Astrocyte (in vitro differentiated cells and primary cell): ENCODE data around the gene CACNB2. TPM values are rescaled to one million over a fixed set of nuclear protein-coding genes. Genes with fewer than 3 reads are reported as not detected.

Experiments
- DNase-seq: peaks from one replicate; pipeline ENCODE4 v3.0.0-alpha.2; 2010; ENCODE audit warnings: low read depth
- FAIRE-seq: peaks from 2 replicates; lab custom pipeline; 2011; peaks lifted over from hg19 to GRCh38; lab: Jason Lieb, UNC
- H2AFZ ChIP-seq: 2 replicates; pipeline ENCODE4 v1.6.0; 2012; ENCODE audit warnings: low read depth, low read length, inconsistent platforms
- H3K27ac ChIP-seq: 2 replicates; pipeline ENCODE4 v1.5.1; 2011; ENCODE audit warnings: low read depth, low read length, inconsistent platforms
- H3K27me3 ChIP-seq: 2 replicates; pipeline ENCODE4 v1.6.0; 2011; ENCODE audit warnings: low read length, inconsistent platforms; ENCODE audit not compliant: insufficient read depth
- H3K36me3 ChIP-seq: 2 replicates; pipeline ENCODE4 v1.5.1; 2011; ENCODE audit warnings: low read length, inconsistent platforms; ENCODE audit not compliant: insufficient read depth
- H3K4me1 ChIP-seq: 2 replicates; pipeline ENCODE4 v1.5.1; 2011; ENCODE audit warnings: low read length, inconsistent platforms; ENCODE audit not compliant: insufficient read depth
- H3K4me2 ChIP-seq: 2 replicates; pipeline ENCODE4 v1.6.0; 2012; ENCODE audit warnings: low read length, inconsistent platforms
- H3K4me3 ChIP-seq: 2 replicates; pipeline ENCODE4 v1.5.1; 2011; ENCODE audit warnings: low read depth, mild to moderate bottlenecking, low read length, inconsistent platforms; ENCODE audit not compliant: insufficient read depth
- H3K79me2 ChIP-seq: 2 replicates; pipeline ENCODE4 v1.6.0; 2012; ENCODE audit warnings: mild to moderate bottlenecking, low read length, inconsistent platforms; ENCODE audit not compliant: insufficient read depth
- H3K9ac ChIP-seq: 2 replicates; pipeline ENCODE4 v1.6.0; 2012; ENCODE audit warnings: mild to moderate bottlenecking, low read length, inconsistent platforms
- H3K9me3 ChIP-seq: 2 replicates; pipeline ENCODE4 v1.5.1; 2012; ENCODE audit warnings: low read depth, mild to moderate bottlenecking, low read length, inconsistent platforms; ENCODE audit not compliant: insufficient read depth
- H4K20me1 ChIP-seq: 2 replicates; pipeline ENCODE4 v1.6.0; 2012; ENCODE audit warnings: low read length, inconsistent platforms; ENCODE audit not compliant: insufficient read depth
- H3K27ac Mint-ChIP-seq: one replicate; pipeline ENCODE4 v1.8.0; 2021; ENCODE audit warnings: mild to moderate bottlenecking, mixed read lengths; ENCODE audit not compliant: unreplicated experiment
- H3K27me3 Mint-ChIP-seq: one replicate; pipeline ENCODE4 v1.8.0; 2021; ENCODE audit warnings: low read depth, mixed read lengths; ENCODE audit not compliant: unreplicated experiment
- H3K36me3 Mint-ChIP-seq: one replicate; pipeline ENCODE4 v1.8.0; 2021; ENCODE audit warnings: low read depth, mixed read lengths; ENCODE audit not compliant: unreplicated experiment
- H3K4me1 Mint-ChIP-seq: one replicate; pipeline ENCODE4 v1.8.0; 2021; ENCODE audit warnings: low read depth, mixed read lengths; ENCODE audit not compliant: unreplicated experiment
- H3K4me3 Mint-ChIP-seq: one replicate; pipeline ENCODE4 v1.8.0; 2021; ENCODE audit warnings: mild to moderate bottlenecking, moderate library complexity, mixed read lengths; ENCODE audit not compliant: unreplicated experiment
- H3K9me3 Mint-ChIP-seq: one replicate; pipeline ENCODE4 v1.8.0; 2021; ENCODE audit warnings: mild to moderate bottlenecking, mixed read lengths; ENCODE audit not compliant: unreplicated experiment
- EZH2 ChIP-seq: IDR thresholded peaks from 2 replicates; pipeline ENCODE4 v1.6.1; 2012; ENCODE audit warnings: mild to moderate bottlenecking, low read length, inconsistent platforms; ENCODE audit not compliant: insufficient read depth
- total RNA-seq: library from RNA; stranded (reverse); gene quantifications from 2 replicates; pipeline ENCODE4 v1.2.1, GENCODE V29; 2021
- TF ChIP-seq, protein P1 (sequence below): IDR thresholded peaks from 2 replicates; pipeline ENCODE4 v1.5.1; 2011; ENCODE audit warnings: low read depth, mild to moderate bottlenecking, inconsistent platforms, low read length, moderate library complexity; ENCODE audit not compliant: insufficient read depth

The CACNB2 gene
- total RNA-seq, 1 donor from 2014 or later, result 0.66 TPM

DNA sequence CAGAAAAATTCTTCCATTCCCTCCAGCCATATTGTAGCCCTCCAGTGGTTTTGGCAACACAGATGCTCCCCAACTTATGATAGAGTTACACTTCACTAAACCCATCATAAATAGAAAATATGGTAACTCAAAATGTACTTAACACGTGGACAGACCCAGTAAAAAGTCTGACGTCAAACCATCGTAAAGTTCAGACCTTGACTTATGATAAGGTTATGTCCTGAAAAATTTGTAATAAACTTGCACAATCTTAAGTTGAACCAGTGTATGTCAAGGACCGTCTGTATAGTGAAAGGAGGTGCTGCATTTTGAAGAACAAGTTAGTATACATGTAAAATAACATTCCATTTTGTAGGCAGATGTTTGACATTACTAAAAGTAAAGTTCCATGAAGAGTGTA lies 368.4 kb downstream of the CACNB2 start:
- Mint-ChIP-seq H3K4me1 (no peaks in the 10 kb centered on the region), H3K36me3 (no peaks in the 10 kb centered on the region), H3K27me3 (no peaks in the 10 kb centered on the region), H3K27ac (no peak overlapping the region), H3K4me3 (no peak overlapping the region), H3K9me3 (no peaks in the 10 kb centered on the region)
- H3K4me3 ChIP-seq, result no peak overlapping the region
- H3K9ac ChIP-seq, result no peak overlapping the region
- no peaks in the 10 kb centered on the region for H3K79me2 ChIP-seq
- H4K20me1 ChIP-seq, result no peaks in the 10 kb centered on the region
- DNase-seq, result no peak
- no peak for TF ChIP-seq EZH2
- TF ChIP-seq, protein P1, sequence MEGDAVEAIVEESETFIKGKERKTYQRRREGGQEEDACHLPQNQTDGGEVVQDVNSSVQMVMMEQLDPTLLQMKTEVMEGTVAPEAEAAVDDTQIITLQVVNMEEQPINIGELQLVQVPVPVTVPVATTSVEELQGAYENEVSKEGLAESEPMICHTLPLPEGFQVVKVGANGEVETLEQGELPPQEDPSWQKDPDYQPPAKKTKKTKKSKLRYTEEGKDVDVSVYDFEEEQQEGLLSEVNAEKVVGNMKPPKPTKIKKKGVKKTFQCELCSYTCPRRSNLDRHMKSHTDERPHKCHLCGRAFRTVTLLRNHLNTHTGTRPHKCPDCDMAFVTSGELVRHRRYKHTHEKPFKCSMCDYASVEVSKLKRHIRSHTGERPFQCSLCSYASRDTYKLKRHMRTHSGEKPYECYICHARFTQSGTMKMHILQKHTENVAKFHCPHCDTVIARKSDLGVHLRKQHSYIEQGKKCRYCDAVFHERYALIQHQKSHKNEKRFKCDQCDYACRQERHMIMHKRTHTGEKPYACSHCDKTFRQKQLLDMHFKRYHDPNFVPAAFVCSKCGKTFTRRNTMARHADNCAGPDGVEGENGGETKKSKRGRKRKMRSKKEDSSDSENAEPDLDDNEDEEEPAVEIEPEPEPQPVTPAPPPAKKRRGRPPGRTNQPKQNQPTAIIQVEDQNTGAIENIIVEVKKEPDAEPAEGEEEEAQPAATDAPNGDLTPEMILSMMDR, result no peak
- no peak overlapping the region for H2AFZ ChIP-seq
- H3K27ac ChIP-seq, result no peak overlapping the region
- H3K4me2 ChIP-seq, result no peak overlapping the region
- no peaks in the 10 kb centered on the region for H3K36me3 ChIP-seq
- H3K4me1 ChIP-seq, result no peaks in the 10 kb centered on the region
- no peaks in the 10 kb centered on the region for H3K9me3 ChIP-seq
- no peaks in the 10 kb centered on the region for H3K27me3 ChIP-seq
- no peak for FAIRE-seq

DNA sequence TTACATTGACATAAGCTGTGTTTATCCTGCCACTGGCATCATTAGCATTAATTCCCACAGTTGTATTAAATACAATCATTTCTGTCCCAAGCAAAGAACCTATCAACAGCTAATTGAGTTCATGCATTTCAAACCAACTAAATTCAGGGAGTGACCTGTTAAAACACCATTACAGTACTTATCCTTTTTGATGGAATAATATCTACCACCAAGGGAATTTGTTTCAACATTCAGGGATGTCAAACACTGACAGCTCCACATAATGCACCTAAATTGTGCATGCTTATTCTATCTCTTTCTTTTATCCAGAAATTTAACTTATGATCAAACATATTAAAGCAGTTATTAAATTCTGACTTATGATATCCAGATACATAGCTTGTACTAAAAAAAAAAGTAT lies 374.3 kb downstream of the CACNB2 start:
- TF ChIP-seq, protein P1, result no peak
- TF ChIP-seq EZH2, result no peak
- no peaks in the 10 kb centered on the region for H3K9me3 Mint-ChIP-seq
- no peak overlapping the region for H3K9ac ChIP-seq
- no peaks in the 10 kb centered on the region for H3K4me1 ChIP-seq
- no peaks in the 10 kb centered on the region for H4K20me1 ChIP-seq
- H3K9me3 ChIP-seq, result no peaks in the 10 kb centered on the region
- no peak overlapping the region for H3K27ac Mint-ChIP-seq
- no peaks in the 10 kb centered on the region for H3K27me3 Mint-ChIP-seq
- H3K36me3 Mint-ChIP-seq, result no peaks in the 10 kb centered on the region
- H3K79me2 ChIP-seq, result no peaks in the 10 kb centered on the region
- H2AFZ ChIP-seq, result no peak overlapping the region
- H3K27ac ChIP-seq, result no peak overlapping the region
- no peaks in the 10 kb centered on the region for H3K27me3 ChIP-seq
- no peaks in the 10 kb centered on the region for H3K36me3 ChIP-seq
- DNase-seq (no peak), FAIRE-seq (no peak)
- no peaks in the 10 kb centered on the region for H3K4me1 Mint-ChIP-seq
- H3K4me3 ChIP-seq, result no peak overlapping the region
- H3K4me2 ChIP-seq, result no peak overlapping the region
- no peak overlapping the region for H3K4me3 Mint-ChIP-seq

- Mint-ChIP-seq H3K27me3 (no peaks in the 10 kb centered on the region), H3K36me3 (no peaks in the 10 kb centered on the region), H3K27ac (no peak overlapping the region), H3K9me3 (no peaks in the 10 kb centered on the region), H3K4me1 (no peaks in the 10 kb centered on the region), H3K4me3 (no peak overlapping the region)
- H3K9ac ChIP-seq, result no peak overlapping the region
- H3K9me3 ChIP-seq, result no peaks in the 10 kb centered on the region
- H3K79me2 ChIP-seq, result no peaks in the 10 kb centered on the region
- H3K4me3 ChIP-seq, result no peak overlapping the region
- H3K27ac ChIP-seq, result no peak overlapping the region
- H3K4me2 ChIP-seq, result no peak overlapping the region
- H2AFZ ChIP-seq, result no peak overlapping the region
- H4K20me1 ChIP-seq, result no peaks in the 10 kb centered on the region
- H3K4me1 ChIP-seq, result no peaks in the 10 kb centered on the region
- no peak for FAIRE-seq
- H3K27me3 ChIP-seq, result no peaks in the 10 kb centered on the region
- H3K36me3 ChIP-seq, result no peaks in the 10 kb centered on the region
- no peak for DNase-seq
- TF ChIP-seq, protein P1, result no peak
- no peak for TF ChIP-seq EZH2
Measured at GRCh38 chr10:18516851-18517250, 376.6 kb downstream of the CACNB2 start.
